Measurements from ENCODE around the gene SLC43A1.
"Not testable (repeated sequence)": the region's sequence is repeated elsewhere in the genome, so short reads cannot be mapped to it uniquely, and the experiment has no call there.

Gene SLC43A1

DNA sequence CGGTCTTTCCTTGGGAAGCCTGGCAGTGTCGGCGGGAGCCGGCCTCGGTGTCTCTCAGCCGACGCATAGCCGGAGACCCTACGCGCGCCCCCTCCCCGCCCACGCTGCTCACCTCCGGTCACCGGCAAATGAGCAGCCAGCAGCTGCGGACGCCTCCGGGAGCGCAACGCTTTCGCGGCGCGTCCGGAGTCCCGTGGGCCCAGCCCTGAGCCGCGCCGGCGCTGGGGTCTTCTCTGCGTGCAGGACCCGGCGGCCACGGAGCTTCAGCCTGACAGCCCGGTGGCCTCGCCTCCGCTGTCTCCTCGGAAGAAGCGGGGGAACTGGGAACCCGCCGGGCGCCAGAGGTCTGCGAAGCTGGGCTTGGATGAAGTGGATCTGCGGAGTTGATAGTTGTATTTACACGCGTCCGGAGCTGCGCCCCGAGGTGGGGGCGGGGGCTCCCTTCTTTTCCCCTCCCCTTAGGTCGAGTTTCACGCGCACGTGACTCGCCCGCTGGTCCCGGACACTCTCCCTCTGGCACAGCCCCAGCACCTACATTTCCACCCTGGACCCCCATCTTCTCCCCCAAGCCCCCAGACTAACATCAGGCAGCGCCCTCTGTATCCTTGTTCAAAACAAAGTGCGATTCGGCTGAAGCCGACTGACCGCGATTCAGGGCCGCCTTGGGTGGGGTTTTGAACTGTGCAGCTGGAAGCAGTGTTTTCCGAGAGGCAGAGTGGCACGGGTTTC is at the start of gene SLC43A1:
SLC43A1 (minus strand) TSS at position 371 of the 729 bp plus-strand sequence. CDS start 1,591 bp downstream, outside the sequence.
- peak within 1 kb of the TSS; percentile 80 for H3K4me3 ChIP-seq (ENCODE audit: low read depth, low read length)

DNA sequence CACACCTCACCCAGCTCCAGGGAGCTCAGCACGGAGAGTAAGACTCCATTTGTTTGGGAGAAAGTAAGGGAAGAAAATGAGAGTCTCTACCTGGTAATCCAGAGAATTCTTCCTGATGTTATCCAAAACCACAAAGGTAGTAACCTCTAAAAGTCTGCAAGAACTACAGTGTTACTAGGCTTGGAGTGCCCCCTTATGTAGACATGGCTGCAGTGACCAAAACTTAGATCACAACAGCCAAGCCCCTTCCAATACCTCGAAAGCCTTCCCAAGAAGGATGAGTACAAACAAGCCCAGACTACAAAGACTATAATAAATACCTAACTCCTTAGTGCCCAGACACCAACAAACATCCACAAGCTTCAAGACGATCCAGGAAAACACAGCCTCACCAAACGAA is 47.1 kb upstream of the SLC43A1 start:
- no peak overlapping the region for H3K4me3 ChIP-seq (ENCODE audit: low read depth, low read length)

GRCh38 chr11:57560146-57560545 is 44.6 kb upstream of the SLC43A1 start:
- no peak overlapping the region for H3K4me3 ChIP-seq (ENCODE audit: low read depth, low read length)

DNA sequence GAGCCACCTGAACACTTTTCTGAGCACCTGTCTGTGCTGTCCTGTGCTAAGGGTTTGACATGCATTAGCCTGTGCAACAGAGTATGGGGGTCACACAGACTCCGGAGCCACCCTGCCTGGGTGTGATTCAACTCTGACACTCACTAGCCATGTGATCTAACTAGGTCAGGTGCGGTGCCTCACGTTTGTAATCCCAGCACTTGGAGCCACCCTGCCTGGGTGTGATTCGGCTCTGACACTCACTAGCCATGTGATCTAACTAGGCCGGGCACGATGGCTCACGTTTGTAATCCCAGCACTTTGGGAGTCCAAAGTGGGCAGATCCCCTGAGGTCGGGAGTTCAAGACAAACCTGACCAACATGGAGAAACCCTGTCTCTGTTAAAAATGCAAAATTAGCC is 40.5 kb upstream of the SLC43A1 start:
- H3K4me3 ChIP-seq (ENCODE audit: low read depth, low read length) = no peak overlapping the region

- no peak overlapping the region for H3K4me3 ChIP-seq (ENCODE audit: low read depth, low read length)
Observed at GRCh38 chr11:57555393-57555792, 39.9 kb upstream of the SLC43A1 start.

DNA sequence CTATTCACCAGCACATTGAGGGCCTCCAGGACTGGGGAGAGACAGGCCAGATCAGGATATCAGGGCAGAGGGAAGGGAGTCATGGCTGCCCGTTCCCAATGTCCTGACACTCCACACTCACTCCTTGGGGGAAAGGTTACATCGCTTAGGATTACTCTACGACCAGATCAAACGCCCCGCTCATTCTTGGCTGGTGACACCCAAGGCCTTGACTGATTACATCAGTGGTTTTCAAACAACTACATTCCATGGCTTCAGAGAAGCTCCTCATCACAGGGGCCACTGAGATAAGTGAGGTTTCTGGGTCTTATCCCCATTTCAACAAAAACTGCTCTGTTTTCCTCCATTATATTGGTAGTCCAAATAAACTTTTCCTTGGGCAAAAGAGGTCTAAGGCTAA is 37.0 kb upstream of the SLC43A1 start:
- no peak overlapping the region for H3K4me3 ChIP-seq (ENCODE audit: low read depth, low read length)

- no peak overlapping the region for H3K4me3 ChIP-seq (ENCODE audit: low read depth, low read length)
Observed at GRCh38 chr11:57551941-57552340, 36.4 kb upstream of the SLC43A1 start.

- no peak overlapping the region for H3K4me3 ChIP-seq (ENCODE audit: low read depth, low read length)
Observed at GRCh38 chr11:57549983-57550382, 34.5 kb upstream of the SLC43A1 start.

DNA sequence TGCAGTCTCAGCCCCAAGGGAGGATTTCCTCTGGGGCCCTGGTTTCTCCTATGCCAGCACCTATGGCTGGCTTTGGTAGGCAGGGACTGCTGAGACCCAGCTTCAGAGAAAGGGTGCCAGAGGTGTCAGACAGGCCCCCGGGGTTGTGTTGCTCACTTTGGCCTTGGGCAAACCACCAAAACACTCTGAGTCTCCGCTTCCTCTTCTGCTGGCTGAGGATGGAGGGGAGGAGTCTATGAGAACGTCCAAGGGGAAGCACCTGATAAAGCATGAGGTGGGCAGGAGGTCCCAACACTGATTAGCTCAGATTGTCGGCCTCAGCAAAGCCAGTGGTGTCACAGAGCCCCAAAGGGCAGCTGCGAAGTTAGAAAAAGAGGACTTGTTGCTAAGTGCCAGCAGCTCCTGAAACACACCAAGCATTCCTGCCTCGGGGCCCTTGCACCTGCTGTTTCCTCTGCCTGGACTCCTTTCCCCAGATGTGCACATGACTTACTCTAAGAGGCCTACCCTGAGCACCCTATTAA is 32.4 kb upstream of the SLC43A1 start:
- H3K4me3 ChIP-seq (ENCODE audit: low read depth, low read length) = no peak overlapping the region

- no peak overlapping the region for H3K4me3 ChIP-seq (ENCODE audit: low read depth, low read length)
Observed at GRCh38 chr11:57546869-57547475, 31.5 kb upstream of the SLC43A1 start.

- no peak overlapping the region for H3K4me3 ChIP-seq (ENCODE audit: low read depth, low read length)
Observed at GRCh38 chr11:57546451-57546850, 30.9 kb upstream of the SLC43A1 start.

DNA sequence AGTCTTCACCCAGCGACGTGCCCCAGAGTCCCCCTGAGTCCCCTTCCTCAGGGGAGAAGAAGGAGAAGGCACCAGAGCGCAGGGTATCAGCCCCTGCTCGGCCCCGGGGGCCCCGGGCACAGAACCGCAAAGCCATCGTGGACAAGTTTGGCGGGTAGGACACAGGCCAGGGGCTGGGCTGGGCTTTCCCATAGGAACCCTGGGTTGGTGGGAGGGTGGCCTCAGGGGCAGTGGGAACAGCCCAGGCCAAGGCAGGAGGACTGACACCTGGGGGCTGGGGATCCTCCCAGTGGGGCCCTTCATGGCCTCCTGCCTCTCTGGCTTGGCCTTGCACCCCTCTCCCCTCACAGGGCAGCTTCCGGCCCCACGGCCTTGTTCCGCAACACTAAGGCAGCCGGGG is 30.4 kb upstream of the SLC43A1 start:
- H3K4me3 ChIP-seq (ENCODE audit: low read depth, low read length) = no peak overlapping the region

DNA sequence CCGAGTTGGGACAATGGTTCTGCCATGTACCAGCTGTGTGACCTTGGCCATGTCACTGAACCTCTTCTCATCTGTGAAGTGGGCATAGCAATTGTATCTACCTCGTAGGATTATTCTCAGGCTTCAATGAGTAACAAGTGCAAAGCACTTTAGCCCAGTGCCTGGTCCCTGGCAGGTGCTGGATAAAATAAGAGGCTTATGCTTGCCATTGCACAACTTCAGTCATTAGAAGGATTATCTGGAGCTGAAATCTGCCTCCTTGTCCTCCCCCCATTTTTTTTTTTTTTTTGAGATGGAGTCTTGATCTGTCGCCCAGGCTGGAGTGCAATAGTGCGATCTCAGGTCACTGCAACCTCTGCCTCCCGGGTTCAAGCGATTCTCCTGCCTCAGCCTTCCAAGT is 29.1 kb upstream of the SLC43A1 start:
- H3K4me3 ChIP-seq (ENCODE audit: low read depth, low read length) = no peak overlapping the region

DNA sequence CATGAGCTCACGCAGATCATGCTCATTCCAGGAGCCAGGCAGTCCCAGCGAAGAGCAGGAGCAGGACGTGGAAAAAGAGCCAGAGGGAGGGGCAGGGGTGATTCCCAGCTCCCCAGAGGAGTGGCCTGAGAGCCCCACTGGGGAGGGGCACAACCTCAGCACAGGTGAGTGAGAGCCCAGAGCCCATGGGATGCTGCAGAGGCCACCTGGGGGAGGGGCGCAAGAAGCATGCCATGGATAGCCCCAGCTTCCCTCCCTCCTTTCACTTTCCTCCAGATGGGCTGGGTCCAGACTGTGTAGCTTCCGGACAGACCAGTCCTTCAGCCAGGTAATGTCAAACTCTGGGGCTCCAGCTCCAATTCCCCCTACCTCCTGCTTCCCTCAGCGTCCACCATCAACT is 28.1 kb upstream of the SLC43A1 start:
- H3K4me3 ChIP-seq (ENCODE audit: low read depth, low read length) = no peak overlapping the region

GRCh38 chr11:57542582-57542981 is 27.1 kb upstream of the SLC43A1 start:
- no peak overlapping the region for H3K4me3 ChIP-seq (ENCODE audit: low read depth, low read length)

GRCh38 chr11:57541169-57541568 is 25.7 kb upstream of the SLC43A1 start:
- no peak overlapping the region for H3K4me3 ChIP-seq (ENCODE audit: low read depth, low read length)

DNA sequence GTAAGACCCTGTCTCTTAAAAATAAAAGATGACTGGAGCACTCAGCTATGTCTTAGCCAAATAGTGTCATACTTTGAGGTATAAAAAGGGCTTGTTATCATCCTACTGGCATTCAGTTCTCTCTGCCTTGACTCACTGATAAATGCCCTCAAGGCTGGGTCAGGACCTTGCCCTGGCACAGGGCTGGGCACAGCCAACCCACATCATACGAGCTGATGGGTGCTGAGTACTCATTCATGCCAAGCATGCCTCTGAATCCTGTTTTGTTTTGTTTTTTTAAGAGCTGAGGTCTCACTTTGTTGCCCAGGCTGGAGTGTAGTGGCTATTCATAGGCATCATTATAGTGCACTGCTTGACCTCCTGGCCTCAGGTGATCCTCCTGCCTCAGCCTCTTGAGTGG is 23.8 kb upstream of the SLC43A1 start:
- H3K4me3 ChIP-seq (ENCODE audit: low read depth, low read length) = no peak overlapping the region

DNA sequence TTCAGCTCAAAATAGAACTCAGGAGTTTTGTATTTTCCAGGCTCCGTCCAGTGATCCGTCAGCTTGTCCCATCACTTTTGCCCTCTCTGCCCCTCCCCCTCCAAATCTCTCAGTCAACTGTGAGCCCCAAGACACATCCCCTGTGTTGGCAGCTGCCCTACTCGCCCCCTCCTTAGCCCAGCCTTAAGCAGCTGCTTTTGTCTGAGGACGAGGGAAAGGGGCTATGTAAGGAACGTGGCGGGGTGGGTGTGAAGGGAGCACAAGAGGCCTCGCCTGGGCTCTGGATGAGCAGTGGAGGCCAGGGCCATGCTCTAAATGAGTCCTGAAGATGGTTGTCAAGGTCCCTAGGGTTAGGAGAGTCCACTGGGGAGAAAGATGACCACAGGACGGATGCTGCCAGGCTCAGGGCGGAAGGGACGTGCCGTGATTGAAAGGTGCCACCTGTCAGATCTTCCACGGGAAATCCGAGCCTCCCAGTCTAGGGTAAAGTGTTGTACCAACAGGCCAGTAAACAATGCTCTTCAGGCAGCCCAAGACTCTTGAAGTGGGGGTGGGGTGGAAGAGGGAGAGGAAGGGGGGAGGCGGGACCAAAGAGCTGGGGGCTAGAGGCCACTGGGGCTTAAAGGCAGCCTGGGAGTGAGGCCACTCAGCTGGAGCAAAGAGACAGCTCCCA is 21.6 kb upstream of the SLC43A1 start, which contains the start of gene SMTNL1:
SMTNL1 (plus strand) TSS at position 649 of the 673 bp plus-strand sequence. CDS start 5,048 bp downstream, outside the sequence.
- H3K4me3 ChIP-seq (ENCODE audit: low read depth, low read length) = no peak within 1 kb of the TSS

DNA sequence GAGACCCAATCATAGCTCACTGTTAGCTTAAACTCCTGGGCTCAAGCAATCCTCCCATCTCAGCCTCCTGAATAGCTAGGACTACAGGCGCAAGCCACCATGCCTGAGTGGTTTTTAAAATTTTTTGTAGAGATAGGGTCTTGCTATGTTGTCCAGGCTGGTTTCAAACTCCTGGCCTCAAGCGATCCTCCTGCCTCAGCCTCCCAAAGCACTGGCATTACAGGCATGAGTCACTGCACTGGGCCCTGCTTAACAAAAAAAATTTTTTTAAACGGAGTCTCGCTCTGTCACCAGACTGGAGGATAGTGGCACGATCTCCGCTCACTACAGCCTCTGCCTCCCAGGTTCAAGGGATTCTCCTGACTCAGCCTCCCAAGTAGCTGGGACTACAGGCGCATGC is 18.9 kb upstream of the SLC43A1 start:
- H3K4me3 ChIP-seq (ENCODE audit: low read depth, low read length) = not testable (repeated sequence)

- H3K4me3 ChIP-seq (ENCODE audit: low read depth, low read length) = peak within 1 kb of the TSS; percentile 98
Observed at GRCh38 chr11:57530596-57531507, 15.3 kb upstream of the SLC43A1 start, which contains the start of gene TIMM10. Gene TIMM10, minus strand, starts transcription at chr11:57530754. Its CDS starts 565 bp downstream, at chr11:57530189.

DNA sequence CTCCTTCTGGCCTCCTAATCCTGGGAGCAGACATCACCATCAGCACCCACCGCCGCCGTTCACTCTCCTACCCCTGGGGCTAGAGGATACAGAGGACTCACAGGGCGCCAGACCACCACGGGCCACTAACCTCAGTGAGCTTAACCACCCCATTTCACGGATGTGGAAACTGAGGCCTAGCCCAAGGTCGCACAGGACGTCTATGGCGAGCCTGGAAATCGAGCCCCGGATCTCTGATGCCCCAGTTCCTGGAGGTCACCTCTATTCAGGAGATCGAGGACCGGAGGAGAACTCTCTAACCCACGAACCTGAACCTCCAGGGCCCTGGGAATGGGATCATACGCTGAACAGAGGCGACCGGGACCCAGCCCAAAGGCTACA is 14.7 kb upstream of the SLC43A1 start:
- peak overlapping the region; percentile 98 for H3K4me3 ChIP-seq (ENCODE audit: low read depth, low read length)

Data from iPS-11a (cell line).